ENCODE measurements around the gene ZNF76.

The ZNF76 gene

GRCh38 chr6:35238843-35239289 lies 20.7 kb upstream of the ZNF76 start:
- no peak for DNase-seq

DNA sequence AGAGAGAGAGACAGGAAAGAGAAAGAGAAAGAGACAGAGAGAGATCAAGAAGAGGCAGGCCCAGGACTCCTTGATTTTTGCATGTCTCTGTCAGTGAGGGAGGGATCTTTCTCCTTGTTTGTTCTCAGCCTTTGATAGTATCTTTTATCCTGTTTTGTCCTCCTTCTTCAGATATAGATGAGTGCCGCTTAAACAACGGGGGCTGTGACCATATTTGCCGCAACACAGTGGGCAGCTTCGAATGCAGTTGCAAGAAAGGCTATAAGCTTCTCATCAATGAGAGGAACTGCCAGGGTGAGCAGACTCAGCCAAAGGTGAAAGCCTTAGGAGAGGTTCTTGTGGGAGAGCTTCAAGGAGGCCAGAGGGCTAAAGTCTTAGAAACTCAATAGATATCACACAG lies 20.0 kb upstream of the ZNF76 start:
- no peak for DNase-seq

DNA sequence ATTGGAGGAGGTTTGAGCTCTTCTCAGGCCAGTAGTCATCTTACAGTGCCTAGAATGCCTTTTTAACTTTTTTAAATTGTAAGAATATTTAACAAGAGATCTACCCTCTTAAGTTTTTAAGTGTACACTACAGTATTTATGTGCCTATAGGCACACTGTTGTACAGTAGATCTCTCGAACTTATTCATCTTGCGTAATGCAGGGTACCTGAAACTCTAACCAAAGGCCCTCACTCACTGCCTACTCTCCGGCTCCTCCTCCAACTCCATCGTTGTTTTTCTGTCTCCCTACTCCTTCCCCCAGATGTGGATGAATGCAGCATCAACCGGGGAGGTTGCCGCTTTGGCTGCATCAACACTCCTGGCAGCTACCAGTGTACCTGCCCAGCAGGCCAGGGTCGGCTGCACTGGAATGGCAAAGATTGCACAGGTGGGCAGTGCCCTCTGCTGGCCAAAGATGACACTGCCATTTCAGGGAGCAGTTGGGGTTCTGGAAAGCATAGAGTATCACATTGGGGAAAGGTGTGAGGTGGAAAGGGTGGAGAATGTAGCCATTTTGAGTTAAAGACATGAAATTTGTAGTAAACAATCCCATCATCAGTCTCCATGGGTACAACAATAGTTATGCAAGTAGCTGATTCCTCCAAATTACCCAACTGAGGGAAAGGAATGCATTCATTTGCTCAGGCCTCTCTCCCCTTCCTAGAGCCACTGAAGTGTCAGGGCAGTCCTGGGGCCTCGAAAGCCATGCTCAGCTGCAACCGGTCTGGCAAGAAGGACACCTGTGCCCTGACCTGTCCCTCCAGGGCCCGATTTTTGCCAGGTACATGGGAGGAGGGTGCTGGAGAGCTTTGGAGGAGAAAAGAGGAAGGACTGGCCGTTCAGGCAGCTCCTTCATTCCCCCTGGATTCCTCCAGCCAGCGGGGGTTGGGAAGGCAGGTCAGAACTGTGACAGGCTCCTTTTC lies 18.4 kb upstream of the ZNF76 start:
- DNase-seq = peak; percentile 50

- DNase-seq = no peak
These were observed 17.0 kb upstream of the ZNF76 start for GRCh38 chr6:35242486-35242885.

DNA sequence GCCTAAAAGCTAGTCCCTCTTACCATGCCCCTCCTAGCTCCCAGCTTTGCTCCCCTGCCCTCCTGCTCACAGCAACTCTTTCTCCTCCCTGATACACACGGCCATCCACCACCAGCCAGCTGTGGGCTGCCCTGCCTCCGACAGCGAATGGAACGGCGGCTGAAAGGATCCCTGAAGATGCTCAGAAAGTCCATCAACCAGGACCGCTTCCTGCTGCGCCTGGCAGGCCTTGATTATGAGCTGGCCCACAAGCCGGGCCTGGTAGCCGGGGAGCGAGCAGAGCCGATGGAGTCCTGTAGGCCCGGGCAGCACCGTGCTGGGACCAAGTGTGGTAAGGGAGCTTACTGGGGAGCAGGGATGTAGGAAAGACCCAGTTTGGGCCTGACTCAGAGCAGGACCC lies 16.6 kb upstream of the ZNF76 start:
- no peak for DNase-seq

DNA sequence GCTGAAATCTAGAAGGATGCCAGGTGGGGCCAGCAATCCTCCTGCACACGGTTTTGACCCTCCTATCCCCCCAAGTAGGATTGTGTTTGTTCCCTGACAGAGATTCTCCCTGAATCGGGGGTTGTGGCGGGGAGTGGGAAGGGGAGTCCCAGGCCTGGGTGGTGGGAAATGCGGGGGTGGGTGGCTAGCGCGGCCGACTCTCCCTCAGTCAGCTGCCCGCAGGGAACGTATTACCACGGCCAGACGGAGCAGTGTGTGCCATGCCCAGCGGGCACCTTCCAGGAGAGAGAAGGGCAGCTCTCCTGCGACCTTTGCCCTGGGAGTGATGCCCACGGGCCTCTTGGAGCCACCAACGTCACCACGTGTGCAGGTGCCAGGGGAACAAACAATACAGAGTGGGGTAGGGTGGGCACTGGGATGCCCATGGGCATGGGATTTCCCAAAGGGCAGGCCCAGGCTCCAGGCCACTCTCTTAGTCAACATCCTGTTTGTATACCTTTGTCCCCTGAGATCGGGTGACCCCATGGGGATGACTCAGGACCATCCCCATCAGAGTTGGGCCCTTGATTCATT lies 16.1 kb upstream of the ZNF76 start:
- no peak for DNase-seq

DNA sequence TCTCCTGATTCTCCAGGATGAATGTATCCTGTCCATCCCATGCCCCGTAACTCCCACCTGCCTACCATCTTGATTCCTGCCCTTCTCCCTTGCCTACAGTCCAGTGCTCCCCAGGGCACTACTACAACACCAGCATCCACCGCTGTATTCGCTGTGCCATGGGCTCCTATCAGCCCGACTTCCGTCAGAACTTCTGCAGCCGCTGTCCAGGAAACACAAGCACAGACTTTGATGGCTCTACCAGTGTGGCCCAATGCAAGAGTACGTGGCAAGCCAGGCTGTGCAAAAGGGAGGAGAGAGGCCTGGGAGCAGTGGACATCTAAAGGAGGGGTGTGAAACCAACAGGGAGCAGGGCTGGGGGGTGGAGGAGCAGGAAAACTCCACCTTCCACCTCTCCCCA lies 15.0 kb upstream of the ZNF76 start:
- no peak for DNase-seq

DNA sequence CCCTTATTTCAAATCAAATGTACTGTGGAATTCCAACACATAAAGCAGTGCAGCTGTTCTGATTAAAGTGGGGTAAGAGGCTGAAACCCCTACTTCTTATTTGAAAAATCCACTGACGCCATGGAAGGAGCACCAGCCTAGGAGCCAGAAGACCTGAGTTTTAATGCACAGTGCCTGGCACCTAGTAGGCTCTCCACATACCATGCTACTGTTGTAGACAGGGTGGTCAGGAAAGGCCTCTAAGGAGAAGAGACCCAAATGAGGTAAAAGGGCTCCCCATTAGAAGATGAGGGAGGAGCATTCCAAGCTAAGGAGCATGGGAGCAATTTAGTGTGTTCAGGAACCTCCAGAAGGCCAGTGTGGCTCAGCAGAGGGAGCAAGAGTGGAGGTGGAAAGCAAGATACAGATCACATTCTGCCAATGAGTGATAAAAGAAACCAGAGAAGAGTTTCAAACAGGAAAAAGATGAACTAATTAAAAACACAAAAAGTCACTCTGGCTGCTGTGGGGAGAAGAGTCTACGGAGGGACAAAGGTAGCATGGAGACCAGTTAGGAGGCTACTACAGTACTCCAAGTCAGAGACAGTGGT lies 11.8 kb upstream of the ZNF76 start:
- DNase-seq = no peak

DNA sequence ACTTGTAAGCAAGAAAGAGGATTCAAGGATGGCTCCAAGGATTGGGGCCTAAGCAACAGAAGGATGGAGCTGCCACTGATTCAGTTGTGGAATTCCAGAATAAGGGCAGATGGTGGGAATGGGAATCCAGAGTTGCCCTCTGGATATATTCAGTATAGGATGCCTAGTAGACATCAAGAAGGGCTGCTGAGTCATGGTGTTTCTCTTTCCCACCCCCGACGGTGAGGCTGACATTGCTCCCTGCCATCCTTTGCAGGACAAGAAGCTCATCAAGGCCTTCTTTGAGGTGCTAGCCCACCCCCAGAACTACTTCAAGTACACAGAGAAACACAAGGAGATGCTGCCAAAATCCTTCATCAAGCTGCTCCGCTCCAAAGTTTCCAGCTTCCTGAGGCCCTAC lies 11.2 kb upstream of the ZNF76 start:
- no peak for DNase-seq

GRCh38 chr6:35248965-35249364 lies 10.6 kb upstream of the ZNF76 start:
- DNase-seq = no peak

DNA sequence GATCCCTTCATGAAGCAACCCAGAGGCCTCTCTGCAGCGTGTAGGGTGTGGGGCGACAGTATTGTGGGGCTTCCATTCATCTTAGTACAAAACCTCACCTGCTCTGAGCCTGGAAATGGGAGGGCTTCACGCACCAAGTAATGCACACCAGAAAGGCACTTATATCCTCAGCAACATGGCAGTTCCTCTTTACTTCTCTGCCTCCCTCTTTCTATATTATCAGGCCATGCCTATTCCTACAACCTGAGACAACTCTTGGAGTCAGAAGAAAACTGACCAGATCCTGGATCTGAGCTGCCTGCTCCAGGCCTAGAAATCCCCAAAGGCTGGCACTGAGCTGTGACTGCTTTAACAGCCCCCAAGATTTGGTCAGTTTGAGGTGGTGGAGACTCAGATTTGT lies 7.6 kb upstream of the ZNF76 start:
- no peak for DNase-seq

- DNase-seq = no peak
These were observed 6.3 kb upstream of the ZNF76 start for GRCh38 chr6:35253249-35253648.

- no peak for DNase-seq
These were observed 1.2 kb upstream of the ZNF76 start for GRCh38 chr6:35258336-35258735.

DNA sequence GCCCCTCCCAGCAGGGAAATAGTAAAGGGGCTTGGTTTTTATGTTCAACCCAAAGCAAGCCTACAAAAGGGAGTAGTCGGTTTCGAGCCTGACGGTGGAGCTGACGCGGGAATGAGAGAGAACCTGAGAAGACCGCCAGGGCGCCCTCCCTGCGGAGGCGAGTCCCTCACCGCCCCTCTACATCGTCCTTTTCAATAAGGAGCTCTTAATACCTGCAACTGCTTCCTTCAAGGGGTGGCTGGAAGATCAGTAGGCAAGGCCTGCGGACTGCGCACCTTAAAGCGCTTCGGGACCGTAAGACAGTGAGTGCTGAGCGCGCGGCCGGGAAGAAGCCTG lies 709 bp upstream of the ZNF76 start:
- DNase-seq = no peak

DNA sequence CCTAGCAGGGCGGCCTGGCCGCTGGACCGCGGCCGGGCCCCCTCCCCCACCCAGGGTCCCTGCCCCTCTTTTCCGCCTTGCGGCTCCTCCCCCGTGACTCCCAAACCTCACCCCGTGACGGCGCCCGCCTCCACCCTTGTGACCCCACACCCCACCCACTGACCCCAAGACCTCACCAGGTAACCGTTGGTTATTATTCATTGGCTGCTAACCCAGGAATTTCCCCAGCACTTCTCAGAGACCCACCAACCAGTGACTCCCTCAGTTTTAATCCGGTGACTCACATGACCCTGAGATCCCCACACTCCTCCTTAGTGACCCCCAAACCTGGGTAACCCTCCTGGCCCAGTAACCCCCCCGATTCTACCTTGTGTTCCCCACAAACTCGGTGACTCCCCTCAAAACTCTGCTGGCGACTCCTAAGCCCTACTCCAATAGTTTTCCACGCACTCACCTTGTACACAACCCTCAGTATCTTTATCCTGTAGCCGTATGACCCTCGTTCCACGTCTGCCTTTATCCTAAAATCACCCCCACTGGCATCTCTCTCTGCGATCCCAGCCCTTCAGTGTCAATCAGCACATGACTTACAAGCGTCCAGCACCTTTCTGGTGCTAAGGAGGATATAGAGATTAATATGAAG lies 534 bp downstream of the ZNF76 start:
- peak; percentile 30 for DNase-seq

DNA sequence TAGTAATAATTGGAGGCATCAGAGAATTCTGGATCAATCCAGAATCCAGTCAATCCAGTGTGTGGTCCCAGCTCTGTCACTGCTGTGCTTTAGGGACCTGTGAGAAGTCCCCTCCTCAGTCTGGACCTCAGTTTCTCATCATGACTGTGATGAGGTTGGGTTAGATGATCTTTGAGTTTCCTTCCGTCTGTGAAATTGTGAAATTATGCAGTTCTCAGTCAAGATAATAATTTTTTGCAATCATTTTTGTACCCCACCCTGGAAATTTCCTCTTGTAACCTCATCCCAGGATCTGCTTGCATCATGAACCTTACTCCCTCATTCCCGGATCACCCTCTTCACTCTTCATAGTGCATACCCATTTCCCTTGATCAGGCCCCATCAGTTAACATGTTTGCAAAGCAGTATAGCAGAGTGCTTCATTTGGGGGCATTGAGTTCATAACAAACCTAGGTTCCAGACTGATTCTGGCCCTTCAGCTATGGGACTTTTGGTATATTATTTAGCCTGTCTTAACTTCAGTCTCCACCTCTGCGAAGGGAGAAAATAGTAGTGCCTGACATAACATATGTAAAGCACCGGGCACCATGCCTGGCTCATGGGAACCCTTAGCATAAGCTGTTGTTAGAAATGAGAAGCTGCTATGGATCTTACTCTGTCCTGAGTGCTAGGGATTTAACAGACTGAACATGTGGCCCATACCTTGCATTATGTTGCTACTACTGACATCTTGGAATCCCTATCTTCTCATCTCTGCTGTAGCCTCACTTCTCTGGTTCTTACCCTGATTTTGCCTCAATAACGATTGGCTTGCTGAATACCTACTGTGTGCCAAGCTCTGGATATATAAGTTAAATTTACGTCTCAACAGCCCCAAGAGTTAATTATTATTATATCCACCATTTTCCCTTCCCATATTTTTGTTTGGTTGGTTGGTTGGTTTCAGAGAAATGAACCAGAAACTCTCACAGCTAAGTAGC lies 1.3 kb downstream of the ZNF76 start:
- no peak for DNase-seq

GRCh38 chr6:35262596-35262995 lies 3.1 kb downstream of the ZNF76 start:
- DNase-seq = no peak

GRCh38 chr6:35264550-35265274 lies 5.2 kb downstream of the ZNF76 start:
- DNase-seq = no peak

DNA sequence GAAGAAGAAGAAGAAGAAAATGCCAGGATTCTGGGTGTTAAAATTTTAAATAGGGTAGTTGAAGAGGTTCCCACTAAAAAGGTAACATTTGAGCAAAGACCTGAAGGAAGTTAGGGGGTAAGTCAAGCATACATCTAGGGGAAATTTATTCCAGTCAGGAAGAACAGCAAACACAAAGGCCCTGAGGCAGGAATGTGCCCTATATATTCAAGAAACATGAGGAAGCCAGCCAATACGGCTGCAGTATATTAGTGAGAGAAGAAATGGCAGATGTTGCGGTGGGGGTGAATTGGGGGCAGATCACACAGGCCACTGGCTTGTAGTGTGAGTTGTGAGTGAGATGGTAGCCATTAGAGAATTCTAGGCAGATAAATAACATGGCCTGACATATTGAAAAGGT lies 6.0 kb downstream of the ZNF76 start:
- no peak for DNase-seq

GRCh38 chr6:35267446-35267845 lies 7.9 kb downstream of the ZNF76 start:
- DNase-seq = no peak

- no peak for DNase-seq
These were observed 8.4 kb downstream of the ZNF76 start for GRCh38 chr6:35267897-35268296.

DNA sequence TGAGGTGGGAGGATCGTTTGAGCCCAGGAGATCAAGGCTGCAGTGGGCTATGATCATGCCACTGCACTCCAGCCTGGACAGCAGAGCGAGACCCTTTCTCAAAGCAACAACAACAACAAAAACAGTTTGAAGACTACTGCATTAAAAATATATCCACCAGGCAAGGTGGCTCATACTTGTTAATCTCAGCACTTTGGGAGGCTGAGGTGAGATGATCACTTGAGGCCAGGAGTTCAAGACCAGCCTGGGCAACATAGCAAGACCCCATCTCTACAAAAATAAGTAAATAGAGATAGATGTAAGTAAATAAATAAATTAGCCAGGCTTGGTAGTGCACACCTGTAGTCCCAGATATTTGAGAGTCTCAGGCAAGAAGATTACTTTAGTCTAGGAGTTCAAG lies 12.5 kb downstream of the ZNF76 start:
- DNase-seq = no peak

Measured in NCI-H774 (cell line).